Measurements from ENCODE around the gene OAS2. TPM values are rescaled to one million over a fixed set of nuclear protein-coding genes. Genes with fewer than 3 reads are reported as not detected.

Gene OAS2
- total and polyA plus RNA-seq, 2 donors (not counting 1 experiment from before 2014, with no cell fraction given), result 2.2 to 3.1 TPM

- Histone ChIP-seq H3K79me2 (ENCODE audit: control insufficient read depth, insufficient read depth, low read length) (no peaks in the 10 kb centered on the region), H3K36me3 (ENCODE audit: control insufficient read depth, insufficient read depth, low read length) (no peaks in the 10 kb centered on the region), H3K4me1 (ENCODE audit: control insufficient read depth, extremely low read depth, insufficient read depth, low read length) (no peaks in the 10 kb centered on the region), H3K4me2 (ENCODE audit: extremely low read depth, insufficient read depth, low read length) (no peak overlapping the region), H2AFZ (ENCODE audit: low read length) (no peak overlapping the region), H3K4me3 (replicated peaks in 1 of 4; ENCODE audit: control extremely low read depth in 1 of 4, insufficient read depth in 1 of 4, low read depth in 3 of 4, low read length in 4 of 4) (no peak overlapping the region), H3K27me3 (ENCODE audit: control insufficient read depth, insufficient read depth, low read length) (no peaks in the 10 kb centered on the region), H3K27ac (ENCODE audit: insufficient read depth, low read length) (no peak overlapping the region), H3K9ac (ENCODE audit: insufficient read depth, low read length) (no peak overlapping the region), H4K20me1 (ENCODE audit: control insufficient read depth, extremely low read depth, insufficient read depth, low read length) (no peaks in the 10 kb centered on the region), H3K9me3 (ENCODE audit: control insufficient read depth, insufficient read depth, low read depth, low read length) (no peaks in the 10 kb centered on the region)
- DNase-seq (ENCODE audit: low read depth in 2 of 2), result no peak
- TF ChIP-seq CTCF (conservative IDR thresholded peaks at IDR 0.05 in 1 of 2, IDR thresholded peaks at IDR 0.05 in 1 of 2; ENCODE audit: low read depth in 1 of 2, low read length in 2 of 2) (no peak), EZH2 (IDR thresholded peaks at IDR 0.05; ENCODE audit: low read length, missing control alignments) (no peak)
Measured at GRCh38 chr12:112989806-112990205, 11.5 kb downstream of the OAS2 start.

GRCh38 chr12:112992541-112993398 lies 14.5 kb downstream of the OAS2 start:
- Histone ChIP-seq H2AFZ (ENCODE audit: low read length) (no peak overlapping the region), H4K20me1 (ENCODE audit: control insufficient read depth, extremely low read depth, insufficient read depth, low read length) (no peaks in the 10 kb centered on the region)
- peak; percentile 32 to 60 for DNase-seq (ENCODE audit: low read depth in 2 of 2)

GRCh38 chr12:112995008-112995407 lies 16.7 kb downstream of the OAS2 start:
- Histone ChIP-seq H3K27ac (ENCODE audit: insufficient read depth, low read length) (no peak overlapping the region), H3K9me3 (ENCODE audit: control insufficient read depth, insufficient read depth, low read depth, low read length) (no peaks in the 10 kb centered on the region), H2AFZ (ENCODE audit: low read length) (no peak overlapping the region), H4K20me1 (ENCODE audit: control insufficient read depth, extremely low read depth, insufficient read depth, low read length) (no peaks in the 10 kb centered on the region), H3K79me2 (ENCODE audit: control insufficient read depth, insufficient read depth, low read length) (no peaks in the 10 kb centered on the region), H3K4me2 (ENCODE audit: extremely low read depth, insufficient read depth, low read length) (no peak overlapping the region), H3K4me1 (ENCODE audit: control insufficient read depth, extremely low read depth, insufficient read depth, low read length) (no peaks in the 10 kb centered on the region), H3K4me3 (replicated peaks in 1 of 4; ENCODE audit: control extremely low read depth in 1 of 4, insufficient read depth in 1 of 4, low read depth in 3 of 4, low read length in 4 of 4) (no peak overlapping the region), H3K9ac (ENCODE audit: insufficient read depth, low read length) (no peak overlapping the region), H3K27me3 (ENCODE audit: control insufficient read depth, insufficient read depth, low read length) (no peaks in the 10 kb centered on the region), H3K36me3 (ENCODE audit: control insufficient read depth, insufficient read depth, low read length) (no peaks in the 10 kb centered on the region)
- DNase-seq (ENCODE audit: low read depth in 2 of 2), result no peak
- no peak for TF ChIP-seq CTCF (conservative IDR thresholded peaks at IDR 0.05 in 1 of 2, IDR thresholded peaks at IDR 0.05 in 1 of 2; ENCODE audit: low read depth in 1 of 2, low read length in 2 of 2)
- TF ChIP-seq EZH2 (IDR thresholded peaks at IDR 0.05; ENCODE audit: low read length, missing control alignments), result no peak

More at GRCh38 chr12:112992541-112993398, 14.5 kb downstream of the OAS2 start:
- Histone ChIP-seq H3K4me2 (ENCODE audit: extremely low read depth, insufficient read depth, low read length) (no peak overlapping the region), H3K27ac (ENCODE audit: insufficient read depth, low read length) (no peak overlapping the region), H3K9me3 (ENCODE audit: control insufficient read depth, insufficient read depth, low read depth, low read length) (no peaks in the 10 kb centered on the region), H3K9ac (ENCODE audit: insufficient read depth, low read length) (no peak overlapping the region), H3K27me3 (ENCODE audit: control insufficient read depth, insufficient read depth, low read length) (no peaks in the 10 kb centered on the region), H3K36me3 (ENCODE audit: control insufficient read depth, insufficient read depth, low read length) (no peaks in the 10 kb centered on the region), H3K4me1 (ENCODE audit: control insufficient read depth, extremely low read depth, insufficient read depth, low read length) (no peaks in the 10 kb centered on the region), H3K79me2 (ENCODE audit: control insufficient read depth, insufficient read depth, low read length) (no peaks in the 10 kb centered on the region), H3K4me3 (replicated peaks in 1 of 4; ENCODE audit: control extremely low read depth in 1 of 4, insufficient read depth in 1 of 4, low read depth in 3 of 4, low read length in 4 of 4) (no peak overlapping the region)
- TF ChIP-seq CTCF (conservative IDR thresholded peaks at IDR 0.05 in 1 of 2, IDR thresholded peaks at IDR 0.05 in 1 of 2; ENCODE audit: low read depth in 1 of 2, low read length in 2 of 2) (peak; percentile 93 to 94), EZH2 (IDR thresholded peaks at IDR 0.05; ENCODE audit: low read length, missing control alignments) (no peak)

Data from fibroblast of lung (primary cell).